Right lobe of liver (tissue), 4 donors: ENCODE data around the gene LRBA.

Experiments used
- CTCF ChIP-seq, 4 donors: fragments of 200-600 bp in 3 of 4; fragments of 450-650 bp in 1 of 4; IDR thresholded peaks; one replicate each; pipeline versions ENCODE4 v1.5.1 to v1.8.0; 2016 to 2022; ENCODE audit warnings: antibody characterized with exemption in 4 of 4, mild to moderate bottlenecking in 2 of 4
- POLR2A ChIP-seq: fragments of 450-650 bp; IDR thresholded peaks from one replicate; pipeline ENCODE4 v1.6.1; 2017; ENCODE audit warnings: antibody characterized with exemption, mild to moderate bottlenecking
- donor health status: DM: no; HTN: no; CAD: no.
- donor health status: DM: no; HTN: no; CAD: no.
- donor health status: DM: no; HTN: yes; CAD: no.

GRCh38 chr4:150322646-150323045 lies 692.4 kb downstream of the LRBA start:
- TF ChIP-seq CTCF (IDR thresholded peaks at IDR 0.05) (no peak), POLR2A (no peak)
